ENCODE results near the gene OBSCN.

The OBSCN gene

GRCh38 chr1:228315484-228315944 lies 107.7 kb downstream of the OBSCN start:
- no peak for DNase-seq (ENCODE audit: low read depth)
- H3K4me3 ChIP-seq (ENCODE audit: low read length) = no peak overlapping the region
- TF ChIP-seq CTCF (IDR thresholded peaks at IDR 0.05; ENCODE audit: insufficient read depth, low read depth, low read length, missing control alignments) = no peak

DNA sequence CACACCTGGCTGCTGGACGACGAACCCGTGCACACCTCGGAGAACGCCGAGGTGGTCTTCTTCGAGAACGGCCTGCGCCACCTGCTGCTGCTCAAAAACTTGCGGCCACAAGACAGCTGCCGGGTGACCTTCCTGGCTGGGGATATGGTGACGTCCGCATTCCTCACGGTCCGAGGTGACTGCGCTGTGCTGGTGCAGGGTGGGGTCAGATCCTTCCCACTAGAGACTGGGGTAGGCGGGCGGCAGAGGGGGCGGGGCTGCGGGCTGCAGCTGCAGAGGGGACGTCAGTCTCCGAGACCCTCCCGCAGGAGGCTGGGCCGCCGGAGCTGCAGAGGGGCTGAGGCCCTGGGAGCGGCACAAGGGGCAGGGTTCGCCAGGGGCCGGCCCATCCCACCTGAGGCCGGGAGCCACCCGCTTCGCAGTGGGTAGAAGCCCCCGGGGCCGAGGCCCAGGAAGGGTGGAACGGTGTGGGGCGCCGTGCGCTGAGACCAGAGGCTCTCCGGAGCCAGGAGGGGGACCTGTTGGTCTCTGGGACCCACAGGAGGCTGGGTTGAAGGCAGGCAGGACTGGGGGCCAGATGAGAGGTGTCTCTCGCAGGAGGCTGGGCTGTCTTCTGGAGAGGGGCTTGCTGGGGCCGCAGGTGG lies 108.2 kb downstream of the OBSCN start:
- DNase-seq (ENCODE audit: low read depth) = no peak
- no peak overlapping the region for H3K4me3 ChIP-seq (ENCODE audit: low read length)
- TF ChIP-seq CTCF (IDR thresholded peaks at IDR 0.05; ENCODE audit: insufficient read depth, low read depth, low read length, missing control alignments) = no peak

DNA sequence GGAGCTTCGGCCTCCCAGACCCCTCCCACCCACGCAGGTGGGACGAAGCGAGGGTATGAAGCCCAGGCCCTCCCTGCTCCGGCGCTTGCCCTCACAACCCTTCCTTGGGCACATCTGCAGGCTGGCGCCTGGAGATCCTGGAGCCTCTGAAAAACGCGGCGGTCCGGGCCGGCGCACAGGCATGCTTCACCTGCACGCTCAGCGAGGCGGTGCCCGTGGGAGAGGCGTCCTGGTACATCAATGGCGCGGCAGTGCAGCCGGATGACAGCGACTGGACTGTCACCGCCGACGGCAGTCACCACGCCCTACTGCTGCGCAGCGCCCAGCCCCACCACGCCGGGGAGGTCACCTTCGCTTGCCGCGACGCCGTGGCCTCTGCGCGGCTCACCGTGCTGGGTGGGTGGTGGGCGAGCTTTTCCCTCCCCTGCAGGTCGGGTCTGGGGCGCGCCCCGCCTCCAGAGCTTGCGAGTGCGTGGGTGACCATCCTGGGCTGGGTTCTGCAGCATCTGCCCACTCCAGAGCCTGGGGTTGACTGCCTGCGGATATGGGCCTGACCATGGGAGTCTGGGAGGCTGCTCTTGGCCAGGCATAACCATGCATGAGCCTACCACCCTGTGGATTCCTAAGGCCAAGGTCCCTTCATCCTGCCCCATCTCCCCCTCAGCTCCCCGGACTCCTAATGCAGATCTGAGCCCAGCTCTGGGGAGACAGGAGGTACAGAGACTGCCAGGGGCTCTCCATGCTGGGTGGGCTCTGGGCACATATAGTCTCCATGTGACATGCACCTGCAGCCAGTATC lies 108.9 kb downstream of the OBSCN start:
- no peak overlapping the region for H3K4me3 ChIP-seq (ENCODE audit: low read length)
- DNase-seq (ENCODE audit: low read depth) = no peak
- no peak for TF ChIP-seq CTCF (IDR thresholded peaks at IDR 0.05; ENCODE audit: insufficient read depth, low read depth, low read length, missing control alignments)

GRCh38 chr1:228317411-228317828 lies 109.6 kb downstream of the OBSCN start:
- TF ChIP-seq CTCF (IDR thresholded peaks at IDR 0.05; ENCODE audit: insufficient read depth, low read depth, low read length, missing control alignments) = no peak
- no peak overlapping the region for H3K4me3 ChIP-seq (ENCODE audit: low read length)
- DNase-seq (ENCODE audit: low read depth) = no peak

DNA sequence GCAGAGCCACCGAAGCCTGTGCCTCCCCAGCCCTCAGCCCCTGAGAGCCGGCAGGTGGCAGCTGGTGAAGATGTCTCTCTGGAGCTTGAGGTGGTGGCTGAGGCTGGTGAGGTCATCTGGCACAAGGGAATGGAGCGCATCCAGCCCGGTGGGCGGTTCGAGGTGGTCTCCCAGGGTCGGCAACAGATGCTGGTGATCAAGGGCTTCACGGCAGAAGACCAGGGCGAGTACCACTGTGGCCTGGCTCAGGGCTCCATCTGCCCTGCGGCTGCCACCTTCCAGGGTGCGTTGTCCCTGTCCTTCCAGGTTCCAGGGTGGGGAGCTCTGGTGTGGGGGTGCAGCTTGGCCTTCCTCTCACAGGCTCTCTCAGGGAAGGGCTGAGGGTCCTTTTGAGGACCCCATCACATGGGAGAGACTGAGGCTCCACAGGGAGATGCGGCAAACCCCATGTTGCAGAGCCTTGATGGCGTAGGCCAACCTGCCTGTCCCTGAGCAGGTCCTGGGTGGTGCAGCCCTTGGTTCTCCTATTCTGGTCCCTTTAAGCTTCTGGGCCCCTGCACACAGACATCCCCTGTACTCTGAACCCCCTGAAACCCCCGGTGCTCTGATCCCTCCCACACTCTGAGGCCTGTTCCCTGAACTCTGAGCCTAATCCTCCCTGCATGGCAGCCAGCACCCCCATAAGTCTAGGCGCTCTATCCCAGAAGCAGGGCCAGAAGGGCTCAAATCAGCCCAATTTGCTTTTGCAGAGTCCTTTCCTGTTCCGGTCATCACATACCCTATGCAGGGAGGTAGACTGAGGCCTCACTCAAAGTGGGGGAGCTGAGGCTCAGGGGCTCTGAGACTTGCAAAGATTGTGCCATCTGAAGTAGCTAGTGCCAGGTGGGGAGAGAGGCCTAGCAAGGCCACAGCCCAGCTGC lies 110.3 kb downstream of the OBSCN start:
- no peak for TF ChIP-seq CTCF (IDR thresholded peaks at IDR 0.05; ENCODE audit: insufficient read depth, low read depth, low read length, missing control alignments)
- H3K4me3 ChIP-seq (ENCODE audit: low read length) = no peak overlapping the region

GRCh38 chr1:228318823-228319241 lies 111.0 kb downstream of the OBSCN start:
- TF ChIP-seq CTCF (IDR thresholded peaks at IDR 0.05; ENCODE audit: insufficient read depth, low read depth, low read length, missing control alignments) = no peak
- H3K4me3 ChIP-seq (ENCODE audit: low read length) = no peak overlapping the region
- DNase-seq (ENCODE audit: low read depth) = no peak

More for the DNA sequence above, 110.3 kb downstream of the OBSCN start:
- no peak for DNase-seq (ENCODE audit: low read depth)
